ENCODE data around the gene VAV1.

VAV1 gene

GRCh38 chr19:6778386-6778785, 5.9 kb downstream of the VAV1 start:
- H3K27ac ChIP-seq (ENCODE audit: low read length): no peak overlapping the region
- peaks cover 33% of the 10 kb centered on the region for H4K20me1 ChIP-seq (ENCODE audit: insufficient read depth, low read length)
- no peak overlapping the region for H3K9ac ChIP-seq (ENCODE audit: low read depth, low read length)
- H3K4me1 ChIP-seq (ENCODE audit: insufficient read depth, low read length): peaks cover 16% of the 10 kb centered on the region
- H3K36me3 ChIP-seq (ENCODE audit: insufficient read depth, low read length): peaks cover 29% of the 10 kb centered on the region
- no peak for TF ChIP-seq EZH2 (IDR thresholded peaks at IDR 0.05; ENCODE audit: borderline replicate concordance, low read depth, low read length, severe bottlenecking)
- no peak for TF ChIP-seq CTCF (IDR thresholded peaks at IDR 0.05; ENCODE audit: borderline replicate concordance, extremely low read depth, low read length, poor library complexity, severe bottlenecking)
- DNase-seq (no peak), ATAC-seq (ENCODE audit: insufficient read depth, low read depth) (no peak)
- no peak overlapping the region for H2AFZ ChIP-seq (ENCODE audit: low read depth, low read length)
- no peak overlapping the region for H3K4me2 ChIP-seq (ENCODE audit: insufficient read depth, low read length)
- H3K9me3 ChIP-seq (ENCODE audit: insufficient read depth, low read length, severe bottlenecking): no peaks in the 10 kb centered on the region
- peaks cover 91% of the 10 kb centered on the region for H3K79me2 ChIP-seq (ENCODE audit: insufficient read depth, low read length)
- no peak overlapping the region for H3K4me3 ChIP-seq (ENCODE audit: low read depth in 1 of 2, low read length in 2 of 2)
- no peaks in the 10 kb centered on the region for H3K27me3 ChIP-seq (ENCODE audit: insufficient read depth, low read length, poor library complexity)

DNA sequence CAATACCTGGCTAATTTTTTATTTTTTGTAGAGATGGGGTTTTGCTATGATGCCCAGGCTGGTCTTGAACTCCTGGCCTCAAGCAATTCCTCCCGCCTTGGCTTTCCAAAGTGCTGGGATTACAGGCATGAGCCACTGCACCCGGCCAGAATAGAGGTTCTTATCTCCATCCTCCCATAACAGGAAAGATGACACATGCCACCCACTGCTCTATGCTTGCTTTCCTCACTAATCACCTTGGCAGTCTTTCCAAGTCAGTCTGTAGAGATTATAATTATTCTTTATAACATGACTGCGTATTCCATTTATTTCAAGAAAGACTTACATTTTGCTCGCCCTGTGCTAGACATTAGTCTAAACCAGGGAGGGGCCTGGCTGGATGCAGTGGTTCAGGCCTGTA, 6.7 kb downstream of the VAV1 start:
- Histone ChIP-seq H3K4me1 (ENCODE audit: insufficient read depth, low read length) (peaks cover 9% of the 10 kb centered on the region), H3K4me3 (ENCODE audit: low read depth in 1 of 2, low read length in 2 of 2) (no peak overlapping the region), H3K9me3 (ENCODE audit: insufficient read depth, low read length, severe bottlenecking) (no peaks in the 10 kb centered on the region), H3K4me2 (ENCODE audit: insufficient read depth, low read length) (no peak overlapping the region), H3K79me2 (ENCODE audit: insufficient read depth, low read length) (peaks cover 92% of the 10 kb centered on the region), H2AFZ (ENCODE audit: low read depth, low read length) (no peak overlapping the region), H3K27me3 (ENCODE audit: insufficient read depth, low read length, poor library complexity) (no peaks in the 10 kb centered on the region), H3K27ac (ENCODE audit: low read length) (no peak overlapping the region), H3K9ac (ENCODE audit: low read depth, low read length) (no peak overlapping the region), H4K20me1 (ENCODE audit: insufficient read depth, low read length) (peaks cover 30% of the 10 kb centered on the region), H3K36me3 (ENCODE audit: insufficient read depth, low read length) (peaks cover 29% of the 10 kb centered on the region)
- ATAC-seq (ENCODE audit: insufficient read depth, low read depth) (no peak), DNase-seq (no peak)
- TF ChIP-seq CTCF (IDR thresholded peaks at IDR 0.05; ENCODE audit: borderline replicate concordance, extremely low read depth, low read length, poor library complexity, severe bottlenecking): no peak
- no peak for TF ChIP-seq EZH2 (IDR thresholded peaks at IDR 0.05; ENCODE audit: borderline replicate concordance, low read depth, low read length, severe bottlenecking)

GRCh38 chr19:6787393-6787792, 14.9 kb downstream of the VAV1 start:
- DNase-seq: no peak
- ATAC-seq (ENCODE audit: insufficient read depth, low read depth): no peak
- Histone ChIP-seq H2AFZ (ENCODE audit: low read depth, low read length) (no peak overlapping the region), H3K4me2 (ENCODE audit: insufficient read depth, low read length) (no peak overlapping the region), H3K9me3 (ENCODE audit: insufficient read depth, low read length, severe bottlenecking) (peaks cover 4% of the 10 kb centered on the region), H3K27me3 (ENCODE audit: insufficient read depth, low read length, poor library complexity) (no peaks in the 10 kb centered on the region), H3K79me2 (ENCODE audit: insufficient read depth, low read length) (peaks cover 82% of the 10 kb centered on the region), H3K4me3 (ENCODE audit: low read depth in 1 of 2, low read length in 2 of 2) (no peak overlapping the region), H3K27ac (ENCODE audit: low read length) (no peak overlapping the region), H3K9ac (ENCODE audit: low read depth, low read length) (no peak overlapping the region), H4K20me1 (ENCODE audit: insufficient read depth, low read length) (no peaks in the 10 kb centered on the region; the same call in 1 of the 2 replicates), H3K36me3 (ENCODE audit: insufficient read depth, low read length) (peaks cover 24% of the 10 kb centered on the region), H3K4me1 (ENCODE audit: insufficient read depth, low read length) (no peaks in the 10 kb centered on the region)
- no peak for TF ChIP-seq EZH2 (IDR thresholded peaks at IDR 0.05; ENCODE audit: borderline replicate concordance, low read depth, low read length, severe bottlenecking)
- TF ChIP-seq CTCF (IDR thresholded peaks at IDR 0.05; ENCODE audit: borderline replicate concordance, extremely low read depth, low read length, poor library complexity, severe bottlenecking): no peak

GRCh38 chr19:6788896-6789295, 16.4 kb downstream of the VAV1 start:
- H3K36me3 ChIP-seq (ENCODE audit: insufficient read depth, low read length): peaks cover 28% of the 10 kb centered on the region
- peaks cover 3% of the 10 kb centered on the region; the same call in 1 of the 2 replicates for H4K20me1 ChIP-seq (ENCODE audit: insufficient read depth, low read length)
- no peak for TF ChIP-seq CTCF (IDR thresholded peaks at IDR 0.05; ENCODE audit: borderline replicate concordance, extremely low read depth, low read length, poor library complexity, severe bottlenecking)
- no peak for TF ChIP-seq EZH2 (IDR thresholded peaks at IDR 0.05; ENCODE audit: borderline replicate concordance, low read depth, low read length, severe bottlenecking)
- H3K27ac ChIP-seq (ENCODE audit: low read length): no peak overlapping the region
- no peak overlapping the region for H3K4me3 ChIP-seq (ENCODE audit: low read depth in 1 of 2, low read length in 2 of 2)
- peaks cover 4% of the 10 kb centered on the region for H3K9me3 ChIP-seq (ENCODE audit: insufficient read depth, low read length, severe bottlenecking)
- DNase-seq (no peak), ATAC-seq (ENCODE audit: insufficient read depth, low read depth) (no peak)
- H3K4me2 ChIP-seq (ENCODE audit: insufficient read depth, low read length): no peak overlapping the region
- H3K4me1 ChIP-seq (ENCODE audit: insufficient read depth, low read length): no peaks in the 10 kb centered on the region
- no peak overlapping the region for H3K9ac ChIP-seq (ENCODE audit: low read depth, low read length)
- no peak overlapping the region for H2AFZ ChIP-seq (ENCODE audit: low read depth, low read length)
- peaks cover 81% of the 10 kb centered on the region for H3K79me2 ChIP-seq (ENCODE audit: insufficient read depth, low read length)
- no peaks in the 10 kb centered on the region for H3K27me3 ChIP-seq (ENCODE audit: insufficient read depth, low read length, poor library complexity)

All from DND-41 (cell line).